ENCODE data around the gene TSPYL6.
"Not testable (repeated sequence)": the region's sequence is repeated elsewhere in the genome, so short reads cannot be mapped to it uniquely, and the experiment has no call there.

Gene TSPYL6

GRCh38 chr2:54256091-54256694 lies at the start of gene TSPYL6:
Gene TSPYL6, minus strand, starts transcription at chr2:54256229. Its CDS starts 78 bp downstream, at chr2:54256151.
- DNase-seq, result no peak

GRCh38 chr2:54303631-54304030 lies 47.6 kb upstream of the TSPYL6 start:
- no peak for DNase-seq

- no peak for DNase-seq
Observed at GRCh38 chr2:54298514-54298913, 42.5 kb upstream of the TSPYL6 start.

GRCh38 chr2:54295911-54296310 lies 39.9 kb upstream of the TSPYL6 start:
- no peak for DNase-seq

GRCh38 chr2:54294665-54295064 lies 38.6 kb upstream of the TSPYL6 start:
- not testable (repeated sequence) for DNase-seq

GRCh38 chr2:54290356-54291025 lies 34.5 kb upstream of the TSPYL6 start:
- no peak for DNase-seq

- no peak for DNase-seq
Observed at GRCh38 chr2:54289917-54290316, 33.9 kb upstream of the TSPYL6 start.

GRCh38 chr2:54287532-54287931 lies 31.5 kb upstream of the TSPYL6 start:
- DNase-seq, result no peak

GRCh38 chr2:54285451-54285850 lies 29.4 kb upstream of the TSPYL6 start:
- DNase-seq, result no peak

- no peak for DNase-seq
Observed at GRCh38 chr2:54284826-54285225, 28.8 kb upstream of the TSPYL6 start.

GRCh38 chr2:54279385-54279784 lies 23.4 kb upstream of the TSPYL6 start:
- DNase-seq, result no peak

- DNase-seq, result no peak
Observed at GRCh38 chr2:54275541-54275940, 19.5 kb upstream of the TSPYL6 start.

GRCh38 chr2:54274781-54275242 lies 18.8 kb upstream of the TSPYL6 start:
- no peak for DNase-seq

GRCh38 chr2:54271843-54272627 lies 16.0 kb upstream of the TSPYL6 start:
- no peak for DNase-seq

- no peak for DNase-seq
Observed at GRCh38 chr2:54271189-54271588, 15.2 kb upstream of the TSPYL6 start.

- no peak for DNase-seq
Observed at GRCh38 chr2:54267577-54267976, 11.5 kb upstream of the TSPYL6 start.

- not testable (repeated sequence) for DNase-seq
Observed at GRCh38 chr2:54265081-54265480, 9.1 kb upstream of the TSPYL6 start.

- DNase-seq, result no peak
Observed at GRCh38 chr2:54262015-54262765, 6.2 kb upstream of the TSPYL6 start.

- no peak for DNase-seq
Observed at GRCh38 chr2:54261537-54261936, 5.5 kb upstream of the TSPYL6 start.

- no peak for DNase-seq
Observed at GRCh38 chr2:54260241-54260595, 4.2 kb upstream of the TSPYL6 start.

- DNase-seq, result no peak
Observed at GRCh38 chr2:54259413-54260240, 3.6 kb upstream of the TSPYL6 start.

GRCh38 chr2:54258166-54258565 lies 2.1 kb upstream of the TSPYL6 start:
- no peak for DNase-seq

Data from NCI-H1048 (cell line).